ENCODE results near the gene HES2. TPM values are rescaled to one million over a fixed set of nuclear protein-coding genes. Genes with fewer than 3 reads are reported as not detected.

The HES2 gene
- total RNA-seq, 2 donors from 2014 or later, result 2.2 to 13.4 TPM

- intact Hi-C loops (cut with DNase I), result no loop called here
- Histone ChIP-seq H3K4me1 (replicated peaks) (no peaks in the 10 kb centered on the region), H3K36me3 (no peaks in the 10 kb centered on the region), H3K4me3 (no peak overlapping the region), H3K27ac (no peak overlapping the region), H3K27me3 (replicated peaks; ENCODE audit: insufficient read depth) (no peaks in the 10 kb centered on the region), H3K9me3 (no peaks in the 10 kb centered on the region)
- no peak for TF ChIP-seq POLR2AphosphoS5 (IDR thresholded peaks at IDR 0.05)
- no peak for TF ChIP-seq POLR2A (IDR thresholded peaks at IDR 0.05)
- no peak for TF ChIP-seq CTCF (IDR thresholded peaks at IDR 0.05)
- WGBS, result 86% methylated on average over 1 of the region's 1 CpG
- DNase-seq (ENCODE audit: low spot score), result no peak
These were observed 43.3 kb upstream of the HES2 start for GRCh38 chr1:6463120-6463412.

- 90% methylated on average over 13 of the region's 13 CpGs for WGBS
- TF ChIP-seq POLR2A (IDR thresholded peaks at IDR 0.05), result no peak
- TF ChIP-seq CTCF (IDR thresholded peaks at IDR 0.05), result no peak
- TF ChIP-seq POLR2AphosphoS5 (IDR thresholded peaks at IDR 0.05), result no peak
- Histone ChIP-seq H3K4me1 (replicated peaks) (no peaks in the 10 kb centered on the region), H3K27ac (no peak overlapping the region), H3K4me3 (no peak overlapping the region), H3K27me3 (replicated peaks; ENCODE audit: insufficient read depth) (no peaks in the 10 kb centered on the region), H3K9me3 (no peaks in the 10 kb centered on the region), H3K36me3 (no peaks in the 10 kb centered on the region)
- intact Hi-C loops (cut with DNase I), result no loop called here
- no peak for DNase-seq (ENCODE audit: low spot score)
These were observed 42.8 kb upstream of the HES2 start for GRCh38 chr1:6462412-6463119.

- Histone ChIP-seq H3K9me3 (no peaks in the 10 kb centered on the region), H3K4me3 (no peak overlapping the region), H3K27ac (no peak overlapping the region), H3K27me3 (replicated peaks; ENCODE audit: insufficient read depth) (no peaks in the 10 kb centered on the region), H3K4me1 (replicated peaks) (no peaks in the 10 kb centered on the region), H3K36me3 (no peaks in the 10 kb centered on the region)
- 93% methylated on average over 48 of the region's 48 CpGs for WGBS
- DNase-seq (ENCODE audit: low spot score), result no peak
- no peak for TF ChIP-seq POLR2AphosphoS5 (IDR thresholded peaks at IDR 0.05)
- intact Hi-C loops (cut with DNase I), result no loop called here
These were observed 42.1 kb upstream of the HES2 start for GRCh38 chr1:6461538-6462411.

- 89% methylated on average over 40 of the region's 40 CpGs for WGBS
- intact Hi-C loops (cut with DNase I), result no loop called here
- DNase-seq (ENCODE audit: low spot score), result no peak
- Histone ChIP-seq H3K4me1 (replicated peaks) (no peaks in the 10 kb centered on the region), H3K4me3 (no peak overlapping the region), H3K9me3 (no peaks in the 10 kb centered on the region), H3K27ac (no peak overlapping the region), H3K36me3 (no peaks in the 10 kb centered on the region), H3K27me3 (replicated peaks; ENCODE audit: insufficient read depth) (no peaks in the 10 kb centered on the region)
- TF ChIP-seq CTCF (IDR thresholded peaks at IDR 0.05) (no peak), POLR2AphosphoS5 (IDR thresholded peaks at IDR 0.05) (no peak)
These were observed 41.4 kb upstream of the HES2 start for GRCh38 chr1:6461051-6461530.

- WGBS, result 57% methylated on average over 39 of the region's 39 CpGs
- no peak for DNase-seq (ENCODE audit: low spot score)
- Histone ChIP-seq H3K36me3 (no peaks in the 10 kb centered on the region), H3K4me3 (no peak overlapping the region), H3K27ac (no peak overlapping the region), H3K9me3 (no peaks in the 10 kb centered on the region), H3K27me3 (replicated peaks; ENCODE audit: insufficient read depth) (no peaks in the 10 kb centered on the region), H3K4me1 (replicated peaks) (no peaks in the 10 kb centered on the region)
- intact Hi-C loops (cut with DNase I), result no loop called here
- TF ChIP-seq CTCF (IDR thresholded peaks at IDR 0.05) (no peak), POLR2AphosphoS5 (IDR thresholded peaks at IDR 0.05) (no peak)
These were observed 40.8 kb upstream of the HES2 start for GRCh38 chr1:6460301-6461050.

All from prostate gland (tissue), 2 donors.